ENCODE measurements around the gene PAQR4. TPM values are rescaled to one million over a fixed set of nuclear protein-coding genes. Genes with fewer than 3 reads are reported as not detected.

PAQR4 gene
- total and polyA plus RNA-seq, 2 of the 13 experiments (the other 11 are each of a cell fraction or from before 2014, with no cell fraction given): 15.9 to 24.8 TPM

- TF ChIP-seq, protein P1, sequence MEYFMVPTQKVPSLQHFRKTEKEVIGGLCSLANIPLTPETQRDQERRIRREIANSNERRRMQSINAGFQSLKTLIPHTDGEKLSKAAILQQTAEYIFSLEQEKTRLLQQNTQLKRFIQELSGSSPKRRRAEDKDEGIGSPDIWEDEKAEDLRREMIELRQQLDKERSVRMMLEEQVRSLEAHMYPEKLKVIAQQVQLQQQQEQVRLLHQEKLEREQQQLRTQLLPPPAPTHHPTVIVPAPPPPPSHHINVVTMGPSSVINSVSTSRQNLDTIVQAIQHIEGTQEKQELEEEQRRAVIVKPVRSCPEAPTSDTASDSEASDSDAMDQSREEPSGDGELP (IDR thresholded peaks at IDR 0.05; ENCODE audit: borderline replicate concordance, low read depth): 0 out of 2 replicates have a peak, but pooled peaks have one; percentile 24
- TF ChIP-seq SUZ12 (IDR thresholded peaks at IDR 0.05; ENCODE audit: low read depth, low read length): no peak
- TF ChIP-seq, protein P2, sequence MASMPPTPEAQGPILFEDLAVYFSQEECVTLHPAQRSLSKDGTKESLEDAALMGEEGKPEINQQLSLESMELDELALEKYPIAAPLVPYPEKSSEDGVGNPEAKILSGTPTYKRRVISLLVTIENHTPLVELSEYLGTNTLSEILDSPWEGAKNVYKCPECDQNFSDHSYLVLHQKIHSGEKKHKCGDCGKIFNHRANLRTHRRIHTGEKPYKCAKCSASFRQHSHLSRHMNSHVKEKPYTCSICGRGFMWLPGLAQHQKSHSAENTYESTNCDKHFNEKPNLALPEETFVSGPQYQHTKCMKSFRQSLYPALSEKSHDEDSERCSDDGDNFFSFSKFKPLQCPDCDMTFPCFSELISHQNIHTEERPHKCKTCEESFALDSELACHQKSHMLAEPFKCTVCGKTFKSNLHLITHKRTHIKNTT (CRISPR knock-in tag; IDR thresholded peaks at IDR 0.05): no peak
- TF ChIP-seq ATF6 (CRISPR knock-in tag; conservative IDR thresholded peaks at IDR 0.05): no peak
- no peak for TF ChIP-seq GABPA (IDR thresholded peaks at IDR 0.05; ENCODE audit: low read depth, low read length)
- no peak for TF ChIP-seq GABPA (CRISPR knock-in tag; IDR thresholded peaks at IDR 0.05; ENCODE audit: low read depth)
Measured at GRCh38 chr16:2980227-2981176, 11.4 kb downstream of the PAQR4 start, which contains the start of gene PKMYT1 (continued).
